ENCODE data around the gene RNF213.
"Not testable (repeated sequence)": the region's sequence is repeated elsewhere in the genome, so short reads cannot be mapped to it uniquely, and the experiment has no call there.

The RNF213 gene

GRCh38 chr17:80410441-80411087, 149.9 kb downstream of the RNF213 start:
- H3K14ac ChIP-seq (ENCODE audit: low read length in 2 of 2); H3K27ac ChIP-seq (ENCODE audit: low read length, poor library complexity, severe bottlenecking); H4K8ac ChIP-seq (ENCODE audit: low read length); H2BK15ac ChIP-seq (ENCODE audit: low read depth, poor library complexity, severe bottlenecking); H3K23ac ChIP-seq (ENCODE audit: low read length in 2 of 2); DNase-seq; H2AK5ac ChIP-seq (ENCODE audit: low read length, severe bottlenecking); H3K9ac ChIP-seq (ENCODE audit: low read length); H3K4me3 ChIP-seq (ENCODE audit: insufficient read depth in 1 of 2, low read depth in 1 of 2, low read length in 2 of 2); H2BK5ac ChIP-seq (ENCODE audit: low read depth, low read length, poor library complexity, severe bottlenecking); H3K4ac ChIP-seq (ENCODE audit: low read depth in 1 of 2, low read length in 2 of 2); H3K4me2 ChIP-seq (ENCODE audit: low read length, poor library complexity, severe bottlenecking); H2AFZ ChIP-seq (ENCODE audit: low read depth, low read length); H3K36me3 ChIP-seq (ENCODE audit: control insufficient read depth in 1 of 2, insufficient read depth in 2 of 2, low read depth in 1 of 2, low read length in 2 of 2); H3K18ac ChIP-seq (ENCODE audit: low read depth in 1 of 2, low read length in 2 of 2); H3K9me3 ChIP-seq (ENCODE audit: control insufficient read depth, low read length); H4K91ac ChIP-seq (ENCODE audit: low read length); H2BK12ac ChIP-seq (ENCODE audit: low read length in 2 of 2); H2BK120ac ChIP-seq (ENCODE audit: low read depth, low read length): not testable (repeated sequence)
- peaks cover 15% of the 10 kb centered on the region for H3K79me1 ChIP-seq (replicated peaks; ENCODE audit: low read length, poor library complexity, severe bottlenecking)
- H3K4me1 ChIP-seq (ENCODE audit: control insufficient read depth, insufficient read depth, low read depth, low read length), result peaks cover 10% of the 10 kb centered on the region
- WGBS, result 87% methylated on average over 9 of the region's 16 CpGs
- peaks cover 0 to 21% of the 10 kb centered on the region in 2 experiments for H3K27me3 ChIP-seq (ENCODE audit: control insufficient read depth in 1 of 2, insufficient read depth in 1 of 2, low read length in 2 of 2)

GRCh38 chr17:80413771-80414507, 153.3 kb downstream of the RNF213 start:
- Histone ChIP-seq H3K9me3 (ENCODE audit: control insufficient read depth, low read length) (no peaks in the 10 kb centered on the region), H4K8ac (ENCODE audit: low read length) (no peak overlapping the region), H3K4me3 (ENCODE audit: insufficient read depth in 1 of 2, low read depth in 1 of 2, low read length in 2 of 2) (peak overlapping the region; percentile 92 to 98), H3K36me3 (ENCODE audit: control insufficient read depth in 1 of 2, insufficient read depth in 2 of 2, low read depth in 1 of 2, low read length in 2 of 2) (peaks cover 14 to 18% of the 10 kb centered on the region in 2 experiments), H3K18ac (ENCODE audit: low read depth in 1 of 2, low read length in 2 of 2) (no peak overlapping the region), H3K4me2 (ENCODE audit: low read length, poor library complexity, severe bottlenecking) (peak overlapping the region; percentile 84), H3K4me1 (ENCODE audit: control insufficient read depth, insufficient read depth, low read depth, low read length) (peaks cover 14% of the 10 kb centered on the region), H3K14ac (ENCODE audit: low read length in 2 of 2) (peak overlapping the region in 1 of 2 experiments; percentile 53), H2BK12ac (ENCODE audit: low read length in 2 of 2) (no peak overlapping the region), H3K23ac (ENCODE audit: low read length in 2 of 2) (peak overlapping the region in 1 of 2 experiments; percentile 59), H4K91ac (ENCODE audit: low read length) (no peak overlapping the region), H2BK120ac (ENCODE audit: low read depth, low read length) (no peak overlapping the region), H3K27me3 (ENCODE audit: control insufficient read depth in 1 of 2, insufficient read depth in 1 of 2, low read length in 2 of 2) (peaks cover 0 to 5% of the 10 kb centered on the region in 2 experiments), H2AK5ac (ENCODE audit: low read length, severe bottlenecking) (no peak overlapping the region), H3K79me1 (replicated peaks; ENCODE audit: low read length, poor library complexity, severe bottlenecking) (peaks cover 34% of the 10 kb centered on the region), H2BK5ac (ENCODE audit: low read depth, low read length, poor library complexity, severe bottlenecking) (no peak overlapping the region), H2BK15ac (ENCODE audit: low read depth, poor library complexity, severe bottlenecking) (no peak overlapping the region), H3K9ac (ENCODE audit: low read length) (peak overlapping the region; percentile 99), H3K27ac (ENCODE audit: low read length, poor library complexity, severe bottlenecking) (no peak overlapping the region), H3K4ac (ENCODE audit: low read depth in 1 of 2, low read length in 2 of 2) (no peak overlapping the region), H2AFZ (ENCODE audit: low read depth, low read length) (no peak overlapping the region)
- DNase-seq, result no peak
- 62% methylated on average over 26 of the region's 26 CpGs for WGBS

- Histone ChIP-seq H2BK12ac (ENCODE audit: low read length in 2 of 2) (no peak overlapping the region), H3K4me2 (ENCODE audit: low read length, poor library complexity, severe bottlenecking) (peak overlapping the region; percentile 84), H2BK5ac (ENCODE audit: low read depth, low read length, poor library complexity, severe bottlenecking) (no peak overlapping the region), H3K27ac (ENCODE audit: low read length, poor library complexity, severe bottlenecking) (no peak overlapping the region), H2BK15ac (ENCODE audit: low read depth, poor library complexity, severe bottlenecking) (no peak overlapping the region), H3K9me3 (ENCODE audit: control insufficient read depth, low read length) (no peaks in the 10 kb centered on the region), H3K9ac (ENCODE audit: low read length) (peak overlapping the region; percentile 99), H3K18ac (ENCODE audit: low read depth in 1 of 2, low read length in 2 of 2) (no peak overlapping the region), H3K4me1 (ENCODE audit: control insufficient read depth, insufficient read depth, low read depth, low read length) (peaks cover 14% of the 10 kb centered on the region), H4K91ac (ENCODE audit: low read length) (no peak overlapping the region), H3K27me3 (ENCODE audit: control insufficient read depth in 1 of 2, insufficient read depth in 1 of 2, low read length in 2 of 2) (peaks cover 0 to 5% of the 10 kb centered on the region in 2 experiments), H3K4ac (ENCODE audit: low read depth in 1 of 2, low read length in 2 of 2) (no peak overlapping the region), H3K23ac (ENCODE audit: low read length in 2 of 2) (peak overlapping the region in 1 of 2 experiments; percentile 46), H4K8ac (ENCODE audit: low read length) (no peak overlapping the region), H2BK120ac (ENCODE audit: low read depth, low read length) (no peak overlapping the region), H2AK5ac (ENCODE audit: low read length, severe bottlenecking) (no peak overlapping the region), H3K79me1 (replicated peaks; ENCODE audit: low read length, poor library complexity, severe bottlenecking) (peaks cover 34% of the 10 kb centered on the region), H3K36me3 (ENCODE audit: control insufficient read depth in 1 of 2, insufficient read depth in 2 of 2, low read depth in 1 of 2, low read length in 2 of 2) (peaks cover 17 to 21% of the 10 kb centered on the region in 2 experiments), H3K4me3 (ENCODE audit: insufficient read depth in 1 of 2, low read depth in 1 of 2, low read length in 2 of 2) (peak overlapping the region; percentile 92 to 98), H2AFZ (ENCODE audit: low read depth, low read length) (peak overlapping the region; percentile 91), H3K14ac (ENCODE audit: low read length in 2 of 2) (no peak overlapping the region)
- WGBS, result under 1% methylated on average over 15 of the region's 15 CpGs
- no peak for DNase-seq
These were observed 153.8 kb downstream of the RNF213 start for GRCh38 chr17:80414508-80414802.
